A549 treated with AZD9567 at 1 μM for 4 hours (cell line): ENCODE measurements around the gene KRT8. TPM values are rescaled to one million over a fixed set of nuclear protein-coding genes. Genes with fewer than 3 reads are reported as not detected.

Experiments used
- total RNA-seq: library from RNA; stranded (reverse); fragments of 200-300 nt; extraction: Qiagen RNA extraction; gene quantifications from 5 replicates; pipeline ENCODE4 v1.2.3, GENCODE V29; 2022; ENCODE audit not compliant: insufficient read depth

The KRT8 gene
- total RNA-seq: 3,881 to 5,092 TPM (median 4,868 TPM) in 5 replicates

GRCh38 chr12:52904509-52905300 is at the start of gene KRT8:
Gene KRT8 (minus strand): TSS chr12:52905076. CDS start chr12:52904981, 95 bp downstream.

GRCh38 chr12:52848661-52849255 is 56.1 kb downstream of the KRT8 start, which contains the start of gene KRT78:
Gene KRT78 (minus strand): TSS chr12:52848994. CDS start chr12:52848930, 64 bp downstream.

Other genes starting within 250 kb of the KRT8 start
- 0.03 TPM in 1 of 5 replicates, not detected in the others for gene KRT1, start 224.7 kb downstream of the KRT8 start, total RNA-seq
- gene KRT77, start 201.6 kb downstream of the KRT8 start, total RNA-seq: not detected in 5 replicates
- not detected in 5 replicates for gene KRT76, start 127.7 kb downstream of the KRT8 start, total RNA-seq
- 0.05 to 0.08 TPM (median 0.08 TPM) in 3 of 5 replicates, not detected in the others for gene KRT3, start 109.0 kb downstream of the KRT8 start, total RNA-seq
- gene KRT4, start 91.0 kb downstream of the KRT8 start, total RNA-seq: 2.2 to 5.4 TPM (median 3.3 TPM) in 5 replicates
- gene KRT79, start 70.8 kb downstream of the KRT8 start, total RNA-seq: 0.03 to 0.12 TPM in 2 of 5 replicates, not detected in the others
- gene KRT78, start 56.1 kb downstream of the KRT8 start, total RNA-seq: 0.06 to 0.10 TPM (median 0.07 TPM) in 3 of 5 replicates, not detected in the others
- gene KRT18, start 44.0 kb upstream of the KRT8 start, total RNA-seq: 2,648 to 3,325 TPM (median 3,183 TPM) in 5 replicates
- gene EIF4B, start 101.4 kb upstream of the KRT8 start, total RNA-seq: 223 to 321 TPM (median 255 TPM) in 5 replicates
- gene TNS2, start 145.0 kb upstream of the KRT8 start, total RNA-seq: 18.5 to 49.7 TPM (median 42.3 TPM) in 5 replicates
- 36.1 to 38.5 TPM (median 36.8 TPM) in 5 replicates for gene SPRYD3, start 174.3 kb upstream of the KRT8 start, total RNA-seq
- 134 to 246 TPM (median 225 TPM) in 5 replicates for gene IGFBP6, start 192.6 kb upstream of the KRT8 start, total RNA-seq
- 0.12 to 0.21 TPM (median 0.17 TPM) in 4 of 5 replicates, not detected in the other for gene SOAT2, start 198.4 kb upstream of the KRT8 start, total RNA-seq